Left lung (tissue), 10 donors: ENCODE results near the gene FNDC3A. TPM values are rescaled to one million over a fixed set of nuclear protein-coding genes. Genes with fewer than 3 reads are reported as not detected.
"Not testable (repeated sequence)": the region's sequence is repeated elsewhere in the genome, so short reads cannot be mapped to it uniquely, and the experiment has no call there.

Source experiments
- ATAC-seq: fragments of 200-7000 bp; cut with Tn5 transposase; one replicate; pipeline ENCODE4 v1.9.1; 2020; ENCODE audit warnings: moderate library complexity
- DNase-seq, 4 donors: peaks; one replicate each; pipeline ENCODE4 v3.0.0-alpha.2; 2013 to 2020
- H3K27ac ChIP-seq, 2 donors: fragments of 200-600 bp; sonication (generic) in 1 of 2; one replicate each; pipeline versions ENCODE4 v1.5.0 to v1.8.0; 2020 to 2021
- H3K27me3 ChIP-seq, 2 donors: fragments of 200-600 bp; sonication (generic) in 1 of 2; one replicate each; pipeline versions ENCODE4 v1.5.0 to v1.8.0; 2020 to 2021
- H3K36me3 ChIP-seq, 2 donors: fragments of 200-600 bp; sonication (generic) in 1 of 2; one replicate each; pipeline versions ENCODE4 v1.5.0 to v1.8.0; 2020 to 2021
- H3K4me1 ChIP-seq, 2 donors: fragments of 200-600 bp; one replicate each; pipeline ENCODE4 v1.8.0; 2021
- H3K4me3 ChIP-seq, 2 donors: fragments of 200-600 bp; sonication (generic) in 1 of 2; one replicate each; pipeline versions ENCODE4 v1.5.0 to v1.8.0; 2020 to 2021; ENCODE audit warnings: mild to moderate bottlenecking in 1 of 2
- H3K9me3 ChIP-seq, 2 donors: fragments of 200-600 bp; sonication (generic) in 1 of 2; one replicate each; pipeline versions ENCODE4 v1.5.0 to v1.8.0; 2020 to 2021
- CTCF ChIP-seq, 2 donors: fragments of 200-600 bp; sonication (generic) in 1 of 2; IDR thresholded peaks; one replicate each; pipeline versions ENCODE4 v1.5.0 to v1.8.0; 2021; ENCODE audit warnings: antibody characterized with exemption in 2 of 2
- intact Hi-C, 2 donors: fragments of 100-400 bp; cut with DNase I; formaldehyde crosslinking; loops; one replicate each; pipeline versions ENCODE4 v1.11.2 to v1.14.2; 2022
- polyA plus RNA-seq, 6 donors: library from polyadenylated mRNA; unstranded; fragments of 120-200 nt; gene quantifications; one replicate each; pipeline ENCODE4 v1.2.1, GENCODE V29; 2013; ENCODE audit not compliant: insufficient read length in 6 of 6
- total RNA-seq, 2 donors: library from RNA; stranded (reverse); fragmentation: NEBNext Ultra II Directional; extraction: Animal tissue kit (Norgen Biotek cat#: 25700); gene quantifications; one replicate each; pipeline ENCODE4 v1.2.1, GENCODE V29; 2021
- donor health status: DM: no; HTN: yes; CAD: no.
- donor health status: DM: no; HTN: no; CAD: no.

The FNDC3A gene
- total and polyA plus RNA-seq, 8 donors, result 55.5 to 80.5 (median 69.8) TPM

GRCh38 chr13:49113526-49114286 is 138.0 kb downstream of the FNDC3A start:
- intact Hi-C loops, result no loop called here
- H3K4me1 ChIP-seq, result peaks cover 29 to 51% of the 10 kb centered on the region in 2 donors
- H3K27me3 ChIP-seq, result no peaks in the 10 kb centered on the region
- peak; percentile 17 for ATAC-seq
- no peak for TF ChIP-seq CTCF (IDR thresholded peaks at IDR 0.05)
- H3K9me3 ChIP-seq, result no peaks in the 10 kb centered on the region
- no peak for DNase-seq
- H3K27ac ChIP-seq, result peak overlapping the region in 1 of 2 donors; percentile 3
- H3K4me3 ChIP-seq, result no peak overlapping the region
- peaks cover 0 to 37% of the 10 kb centered on the region in 2 donors for H3K36me3 ChIP-seq

GRCh38 chr13:49116873-49117272 is 141.2 kb downstream of the FNDC3A start:
- H3K4me1 ChIP-seq, result peaks cover 19 to 27% of the 10 kb centered on the region in 2 donors
- intact Hi-C loops, result no loop called here
- no peak for ATAC-seq

GRCh38 chr13:49118455-49118854 is 142.7 kb downstream of the FNDC3A start:
- H3K4me1 ChIP-seq, result peaks cover 7 to 11% of the 10 kb centered on the region in 2 donors
- H3K4me3 ChIP-seq, ATAC-seq, H3K9me3 ChIP-seq, intact Hi-C loops, H3K27me3 ChIP-seq, H3K27ac ChIP-seq: not testable (repeated sequence)
- H3K36me3 ChIP-seq, result peaks cover 0 to 44% of the 10 kb centered on the region in 2 donors
- peak in 1 of 4 donors; percentile 8 for DNase-seq

More at GRCh38 chr13:49116873-49117272, 141.2 kb downstream of the FNDC3A start:
- Histone ChIP-seq H3K36me3 (peaks cover 0 to 44% of the 10 kb centered on the region in 2 donors), H3K27ac (no peak overlapping the region), H3K27me3 (no peaks in the 10 kb centered on the region), H3K4me3 (no peak overlapping the region), H3K9me3 (no peaks in the 10 kb centered on the region)
- DNase-seq, result no peak
- no peak for TF ChIP-seq CTCF (IDR thresholded peaks at IDR 0.05)

- peaks cover 0 to 26% of the 10 kb centered on the region in 2 donors for H3K4me1 ChIP-seq
- H3K27ac ChIP-seq, result no peak overlapping the region
- no peaks in the 10 kb centered on the region for H3K27me3 ChIP-seq
- no peaks in the 10 kb centered on the region for H3K36me3 ChIP-seq
- no peaks in the 10 kb centered on the region for H3K9me3 ChIP-seq
- no peak for DNase-seq
- no peak for TF ChIP-seq CTCF (IDR thresholded peaks at IDR 0.05)
- intact Hi-C loops, result no loop called here
- no peak for ATAC-seq
- H3K4me3 ChIP-seq, result no peak overlapping the region
Measured at GRCh38 chr13:49124693-49125304, 149.1 kb downstream of the FNDC3A start.

GRCh38 chr13:49125964-49126524 is 150.3 kb downstream of the FNDC3A start:
- peaks cover 0 to 6% of the 10 kb centered on the region in 2 donors for H3K36me3 ChIP-seq
- H3K4me3 ChIP-seq, result no peak overlapping the region
- ATAC-seq (no peak), DNase-seq (no peak)
- peaks cover 0 to 26% of the 10 kb centered on the region in 2 donors for H3K4me1 ChIP-seq
- no peak for TF ChIP-seq CTCF (IDR thresholded peaks at IDR 0.05)
- H3K9me3 ChIP-seq, result no peaks in the 10 kb centered on the region
- intact Hi-C loops, result no loop called here
- H3K27ac ChIP-seq, result no peak overlapping the region
- no peaks in the 10 kb centered on the region for H3K27me3 ChIP-seq
